Fibroblast of pulmonary artery (primary cell): ENCODE results near the gene BMPR2.
"Not testable (repeated sequence)": the region's sequence is repeated elsewhere in the genome, so short reads cannot be mapped to it uniquely, and the experiment has no call there.

Experiments used
- DNase-seq: peaks from one replicate; pipeline ENCODE4 v3.0.0-alpha.2; 2010; ENCODE audit warnings: low read depth
- H3K4me3 ChIP-seq: replicated peaks from 2 replicates; pipeline ENCODE4 v1.5.1; 2011; ENCODE audit warnings: low read depth, mild to moderate bottlenecking, control low read depth, low read length, moderate library complexity
- CTCF ChIP-seq: IDR thresholded peaks from 2 replicates; pipeline ENCODE4 v1.5.1; 2011; ENCODE audit warnings: mild to moderate bottlenecking, control low read depth, low read length, inconsistent platforms; ENCODE audit errors: missing control alignments

BMPR2 gene

GRCh38 chr2:202530038-202530437 lies 153.9 kb downstream of the BMPR2 start:
- H3K4me3 ChIP-seq, result no peak overlapping the region
- TF ChIP-seq CTCF, result no peak
- DNase-seq, result peak; percentile 19

- DNase-seq, H3K4me3 ChIP-seq: not testable (repeated sequence)
Observed at GRCh38 chr2:202535290-202535689, 159.2 kb downstream of the BMPR2 start.

- no peak for TF ChIP-seq CTCF
Observed at GRCh38 chr2:202541137-202541536, 165.0 kb downstream of the BMPR2 start.

GRCh38 chr2:202542142-202542541 lies 166.0 kb downstream of the BMPR2 start:
- H3K4me3 ChIP-seq, result no peak overlapping the region
- DNase-seq, result peak; percentile 11
- TF ChIP-seq CTCF, result no peak

More at GRCh38 chr2:202541137-202541536, 165.0 kb downstream of the BMPR2 start:
- no peak overlapping the region for H3K4me3 ChIP-seq
- peak; percentile 25 for DNase-seq

GRCh38 chr2:202545523-202545922 lies 169.4 kb downstream of the BMPR2 start:
- H3K4me3 ChIP-seq, result no peak overlapping the region
- peak; percentile 23 for DNase-seq
- no peak for TF ChIP-seq CTCF

- TF ChIP-seq CTCF, result no peak
- DNase-seq, result no peak
- no peak overlapping the region for H3K4me3 ChIP-seq
Observed at GRCh38 chr2:202545931-202546330, 169.8 kb downstream of the BMPR2 start.

GRCh38 chr2:202546499-202547141 lies 170.5 kb downstream of the BMPR2 start:
- DNase-seq, result peak; percentile 22
- H3K4me3 ChIP-seq, result not testable (repeated sequence)

GRCh38 chr2:202548240-202548639 lies 172.1 kb downstream of the BMPR2 start:
- DNase-seq, result no peak
- TF ChIP-seq CTCF, result no peak
- no peak overlapping the region for H3K4me3 ChIP-seq

- not testable (repeated sequence) for H3K4me3 ChIP-seq, DNase-seq
Observed at GRCh38 chr2:202551000-202551399, 174.9 kb downstream of the BMPR2 start.
